Parathyroid adenoma (tissue), 2 donors: ENCODE results near the gene SCAMP4.

Experiments
- H2AFZ ChIP-seq: fragments of 300-600 bp; sonication (generic); one replicate; pipeline ENCODE4 v1.7.0; 2017; ENCODE audit warnings: antibody characterized with exemption, mild to moderate bottlenecking
- H3K27ac ChIP-seq: fragments of 300-600 bp; sonication (generic); one replicate; pipeline ENCODE4 v1.7.0; 2017
- H3K27me3 ChIP-seq: fragments of 300-600 bp; sonication (generic); one replicate; pipeline ENCODE4 v1.7.0; 2017; ENCODE audit warnings: low read length; ENCODE audit not compliant: control insufficient read depth, insufficient read depth
- H3K36me3 ChIP-seq: fragments of 300-600 bp; sonication (generic); one replicate; pipeline ENCODE4 v1.7.0; 2017; ENCODE audit warnings: low read length; ENCODE audit not compliant: control insufficient read depth, insufficient read depth
- H3K4me1 ChIP-seq: fragments of 300-600 bp; sonication (generic); one replicate; pipeline ENCODE4 v1.7.0; 2017; ENCODE audit warnings: control low read depth
- H3K4me2 ChIP-seq: fragments of 300-600 bp; sonication (generic); one replicate; pipeline ENCODE4 v1.7.0; 2017; ENCODE audit warnings: low read length
- H3K4me3 ChIP-seq: fragments of 300-600 bp; sonication (generic); one replicate; pipeline ENCODE4 v1.7.0; 2017; ENCODE audit warnings: low read depth, low read length
- H3K79me2 ChIP-seq: fragments of 300-600 bp; sonication (generic); one replicate; pipeline ENCODE4 v1.7.0; 2017; ENCODE audit warnings: control low read depth
- H3K9ac ChIP-seq: fragments of 300-600 bp; sonication (generic); one replicate; pipeline ENCODE4 v1.7.0; 2017; ENCODE audit warnings: mild to moderate bottlenecking
- H3K9me3 ChIP-seq: fragments of 300-600 bp; sonication (generic); one replicate; pipeline ENCODE4 v1.7.0; 2017; ENCODE audit warnings: low read length; ENCODE audit not compliant: control insufficient read depth
- TF ChIP-seq, protein P1 (sequence below): fragments of 300-600 bp; sonication (generic); IDR thresholded peaks from one replicate; pipeline ENCODE4 v1.7.0; 2017; ENCODE audit warnings: antibody characterized with exemption, mild to moderate bottlenecking
- donor health status: primary hyperparathyroidism.

The SCAMP4 gene

DNA sequence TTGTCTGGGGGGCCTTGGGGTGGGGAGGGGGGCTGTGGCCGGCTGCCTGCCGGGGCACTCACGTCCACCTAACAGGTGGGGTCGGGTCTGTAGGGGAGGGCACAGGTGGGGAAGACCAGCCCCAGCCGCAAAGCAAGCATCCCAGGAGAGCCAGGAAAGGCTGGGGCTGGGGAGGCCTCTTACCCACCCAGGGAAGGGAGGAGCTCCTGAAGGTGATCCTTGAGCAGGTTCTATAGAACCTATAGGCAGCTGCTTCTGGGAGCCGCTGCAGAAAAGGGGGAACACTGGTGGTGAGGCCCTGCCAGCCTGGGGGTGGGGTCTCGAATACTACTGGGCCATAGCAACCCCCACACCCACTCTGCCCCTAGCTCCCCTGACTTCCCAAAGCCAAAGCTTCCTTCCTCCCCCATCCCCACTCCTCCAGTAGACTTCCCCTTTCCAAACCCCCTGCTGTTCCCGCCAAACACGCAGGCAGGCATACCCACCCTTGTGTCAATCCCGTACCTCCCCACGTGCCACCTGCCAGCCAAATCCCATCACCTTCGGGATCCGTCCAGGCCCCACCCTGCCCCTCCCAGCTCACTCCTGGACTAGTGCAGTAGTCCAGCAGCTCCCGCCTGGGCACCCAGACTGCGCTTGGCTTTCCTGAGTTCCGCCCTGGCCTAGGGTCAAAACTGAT lies 47.4 kb upstream of the SCAMP4 start:
- no peaks in the 10 kb centered on the region for H3K36me3 ChIP-seq
- H3K4me2 ChIP-seq, result no peak overlapping the region
- TF ChIP-seq, protein P1, sequence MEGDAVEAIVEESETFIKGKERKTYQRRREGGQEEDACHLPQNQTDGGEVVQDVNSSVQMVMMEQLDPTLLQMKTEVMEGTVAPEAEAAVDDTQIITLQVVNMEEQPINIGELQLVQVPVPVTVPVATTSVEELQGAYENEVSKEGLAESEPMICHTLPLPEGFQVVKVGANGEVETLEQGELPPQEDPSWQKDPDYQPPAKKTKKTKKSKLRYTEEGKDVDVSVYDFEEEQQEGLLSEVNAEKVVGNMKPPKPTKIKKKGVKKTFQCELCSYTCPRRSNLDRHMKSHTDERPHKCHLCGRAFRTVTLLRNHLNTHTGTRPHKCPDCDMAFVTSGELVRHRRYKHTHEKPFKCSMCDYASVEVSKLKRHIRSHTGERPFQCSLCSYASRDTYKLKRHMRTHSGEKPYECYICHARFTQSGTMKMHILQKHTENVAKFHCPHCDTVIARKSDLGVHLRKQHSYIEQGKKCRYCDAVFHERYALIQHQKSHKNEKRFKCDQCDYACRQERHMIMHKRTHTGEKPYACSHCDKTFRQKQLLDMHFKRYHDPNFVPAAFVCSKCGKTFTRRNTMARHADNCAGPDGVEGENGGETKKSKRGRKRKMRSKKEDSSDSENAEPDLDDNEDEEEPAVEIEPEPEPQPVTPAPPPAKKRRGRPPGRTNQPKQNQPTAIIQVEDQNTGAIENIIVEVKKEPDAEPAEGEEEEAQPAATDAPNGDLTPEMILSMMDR, result no peak
- no peak overlapping the region for H3K4me3 ChIP-seq
- peaks cover 22% of the 10 kb centered on the region for H3K4me1 ChIP-seq
- H3K9me3 ChIP-seq, result no peaks in the 10 kb centered on the region
- no peak overlapping the region for H2AFZ ChIP-seq
- H3K27me3 ChIP-seq, result no peaks in the 10 kb centered on the region
- peak overlapping the region; percentile 32 for H3K27ac ChIP-seq
- no peak overlapping the region for H3K9ac ChIP-seq
- H3K79me2 ChIP-seq, result peaks cover 13% of the 10 kb centered on the region

DNA sequence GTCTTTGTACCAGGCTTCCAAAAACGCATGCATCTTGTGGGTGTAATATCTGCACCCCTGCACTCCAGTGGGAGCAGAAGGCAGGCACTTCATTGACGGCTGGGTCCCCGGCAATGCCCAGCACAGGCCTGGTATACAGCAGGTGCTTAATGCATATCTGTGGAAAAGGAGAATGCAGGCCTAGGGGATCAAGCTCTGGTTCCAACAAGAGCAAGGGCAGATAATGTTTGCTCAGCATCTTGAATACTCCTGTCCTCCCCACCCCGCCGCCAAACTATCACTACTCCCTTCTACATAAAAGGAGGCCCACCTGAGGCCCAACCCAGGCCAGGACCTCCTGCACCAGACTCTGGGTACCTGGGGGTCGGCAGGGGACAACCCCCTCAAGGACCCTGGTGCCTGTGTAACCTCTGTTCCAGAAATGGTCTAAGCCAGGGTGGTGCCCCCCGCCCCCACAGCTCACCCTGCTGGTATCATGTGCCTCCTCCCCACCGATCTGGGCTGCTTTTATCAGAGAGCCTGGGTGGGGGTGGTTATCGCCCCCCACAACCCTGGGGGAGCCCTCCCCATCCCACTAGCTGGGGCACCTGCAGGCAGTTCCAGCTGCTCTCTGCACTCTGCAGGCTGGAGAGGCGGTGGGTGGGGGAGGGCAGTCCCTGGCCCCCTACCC lies 46.7 kb upstream of the SCAMP4 start:
- H3K9ac ChIP-seq, result no peak overlapping the region
- H3K4me3 ChIP-seq, result no peak overlapping the region
- no peak overlapping the region for H3K4me2 ChIP-seq
- H3K4me1 ChIP-seq, result peaks cover 22% of the 10 kb centered on the region
- no peaks in the 10 kb centered on the region for H3K27me3 ChIP-seq
- no peaks in the 10 kb centered on the region for H3K9me3 ChIP-seq
- H3K27ac ChIP-seq, result no peak overlapping the region
- H2AFZ ChIP-seq, result no peak overlapping the region
- H3K79me2 ChIP-seq, result peaks cover 13% of the 10 kb centered on the region
- TF ChIP-seq, protein P1, result no peak
- H3K36me3 ChIP-seq, result no peaks in the 10 kb centered on the region

DNA sequence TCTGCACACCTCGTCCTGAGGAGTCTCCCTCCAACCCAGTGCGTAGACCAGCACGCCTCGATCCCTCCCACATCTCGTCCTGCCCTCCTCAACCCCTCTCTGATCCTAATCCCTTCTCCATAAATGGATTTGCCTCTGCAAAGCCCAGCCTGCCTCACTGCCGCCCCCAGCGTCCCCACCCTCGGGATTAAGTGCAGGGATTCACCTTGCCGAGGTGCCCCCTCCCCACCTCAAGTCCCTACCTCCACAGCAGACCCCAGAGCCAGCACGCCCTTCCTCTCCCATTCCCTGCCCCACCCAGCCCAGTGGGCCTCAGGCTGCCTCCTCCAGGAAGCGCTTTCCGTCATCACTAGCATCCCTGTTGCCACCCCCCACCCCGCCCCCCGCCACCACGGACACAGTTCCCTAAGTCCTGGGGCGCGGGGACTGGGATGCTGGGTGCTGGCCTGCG lies 45.8 kb upstream of the SCAMP4 start:
- H3K27ac ChIP-seq, result no peak overlapping the region
- no peaks in the 10 kb centered on the region for H3K9me3 ChIP-seq
- no peaks in the 10 kb centered on the region for H3K27me3 ChIP-seq
- H3K4me2 ChIP-seq, result no peak overlapping the region
- peaks cover 22% of the 10 kb centered on the region for H3K4me1 ChIP-seq
- peaks cover 13% of the 10 kb centered on the region for H3K79me2 ChIP-seq
- TF ChIP-seq, protein P1, result no peak
- H3K36me3 ChIP-seq, result no peaks in the 10 kb centered on the region
- H3K9ac ChIP-seq, result no peak overlapping the region
- H2AFZ ChIP-seq, result no peak overlapping the region
- H3K4me3 ChIP-seq, result no peak overlapping the region

DNA sequence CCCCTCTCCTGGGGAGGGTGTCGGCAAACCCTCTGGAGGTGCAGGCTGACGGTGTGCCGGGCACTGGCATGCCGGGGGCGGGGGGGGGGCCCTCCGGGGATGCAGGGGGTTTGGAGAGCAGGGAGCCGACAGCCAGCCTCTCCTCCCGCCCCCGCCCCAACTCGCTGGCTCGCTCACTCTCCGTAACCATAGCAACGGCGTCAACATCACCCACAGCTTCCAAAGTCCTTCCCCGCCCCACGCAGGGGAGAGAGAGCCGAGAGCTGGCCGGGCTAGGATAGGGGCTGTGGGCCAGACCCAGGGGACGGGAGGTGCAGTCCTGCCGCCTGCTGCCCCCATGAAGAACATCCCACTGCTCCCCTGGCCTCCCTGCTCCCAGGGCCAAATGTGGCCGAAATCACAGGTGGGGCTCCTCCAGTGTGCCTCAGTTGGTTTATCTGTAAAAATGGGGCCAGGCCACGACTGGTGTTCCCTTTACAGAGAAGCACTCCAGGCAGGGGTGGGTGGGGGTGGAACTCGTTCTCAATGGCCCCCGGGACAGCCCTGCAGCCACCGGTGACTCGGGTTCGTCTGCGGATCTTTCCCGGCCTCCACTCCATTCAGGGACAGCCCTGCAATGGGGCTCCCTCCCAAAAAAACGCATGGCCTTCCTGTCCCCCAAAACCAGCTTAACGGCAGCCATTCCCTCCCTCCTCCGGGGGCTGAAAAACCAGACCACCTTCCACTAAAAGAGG lies 45.0 kb upstream of the SCAMP4 start:
- Histone ChIP-seq H3K27ac (no peak overlapping the region), H3K27me3 (no peaks in the 10 kb centered on the region), H3K4me1 (peaks cover 22% of the 10 kb centered on the region), H3K4me3 (no peak overlapping the region), H2AFZ (no peak overlapping the region), H3K79me2 (peaks cover 13% of the 10 kb centered on the region), H3K9me3 (no peaks in the 10 kb centered on the region), H3K36me3 (no peaks in the 10 kb centered on the region), H3K4me2 (no peak overlapping the region), H3K9ac (no peak overlapping the region)
- TF ChIP-seq, protein P1, result peak; percentile 23
